ENCODE data around the gene GYG2.
"Not testable (repeated sequence)": the region's sequence is repeated elsewhere in the genome, so short reads cannot be mapped to it uniquely, and the experiment has no call there.

DNA sequence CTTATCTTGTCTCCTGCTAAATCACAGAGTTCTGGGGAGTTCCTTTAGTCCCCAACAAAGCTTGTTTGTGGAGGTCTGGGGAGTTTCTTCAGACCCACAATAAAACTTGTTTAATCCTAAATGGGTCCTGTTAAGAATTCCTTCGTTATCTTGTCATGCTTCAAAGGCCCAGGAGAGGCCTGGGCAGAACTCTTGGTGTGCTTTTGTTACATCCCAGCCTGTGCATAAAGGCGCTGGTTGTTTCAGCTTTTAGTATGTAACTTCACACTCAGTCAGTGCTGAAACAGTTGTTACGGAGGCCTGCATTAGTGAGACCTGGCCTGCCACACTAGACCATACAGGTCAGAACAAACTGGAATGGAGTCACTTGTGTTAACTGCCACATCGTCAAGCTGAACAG, 97.5 kb downstream of the GYG2 start:
- not testable (repeated sequence) for TF ChIP-seq EP300 (IDR thresholded peaks at IDR 0.05; ENCODE audit: borderline replicate concordance in 1 of 2, low read depth in 1 of 2, low read length in 1 of 2); GABPA (IDR thresholded peaks at IDR 0.05; ENCODE audit: low read depth); TAF1 (IDR thresholded peaks at IDR 0.05; ENCODE audit: borderline replicate concordance, low read depth, low read length); SMC3 (IDR thresholded peaks at IDR 0.05; ENCODE audit: low read depth, low read length); USF2 (IDR thresholded peaks at IDR 0.05; ENCODE audit: borderline replicate concordance, low read depth, low read length); RAD21 (IDR thresholded peaks at IDR 0.05; ENCODE audit: low read length); POLR2AphosphoS5 (IDR thresholded peaks at IDR 0.05; ENCODE audit: low read depth, low read length); IRF3 (IDR thresholded peaks at IDR 0.05; ENCODE audit: low read depth, low read length); EZH2phosphoT487 (IDR thresholded peaks at IDR 0.05; ENCODE audit: borderline replicate concordance, low read depth)
- TF ChIP-seq, protein P1, sequence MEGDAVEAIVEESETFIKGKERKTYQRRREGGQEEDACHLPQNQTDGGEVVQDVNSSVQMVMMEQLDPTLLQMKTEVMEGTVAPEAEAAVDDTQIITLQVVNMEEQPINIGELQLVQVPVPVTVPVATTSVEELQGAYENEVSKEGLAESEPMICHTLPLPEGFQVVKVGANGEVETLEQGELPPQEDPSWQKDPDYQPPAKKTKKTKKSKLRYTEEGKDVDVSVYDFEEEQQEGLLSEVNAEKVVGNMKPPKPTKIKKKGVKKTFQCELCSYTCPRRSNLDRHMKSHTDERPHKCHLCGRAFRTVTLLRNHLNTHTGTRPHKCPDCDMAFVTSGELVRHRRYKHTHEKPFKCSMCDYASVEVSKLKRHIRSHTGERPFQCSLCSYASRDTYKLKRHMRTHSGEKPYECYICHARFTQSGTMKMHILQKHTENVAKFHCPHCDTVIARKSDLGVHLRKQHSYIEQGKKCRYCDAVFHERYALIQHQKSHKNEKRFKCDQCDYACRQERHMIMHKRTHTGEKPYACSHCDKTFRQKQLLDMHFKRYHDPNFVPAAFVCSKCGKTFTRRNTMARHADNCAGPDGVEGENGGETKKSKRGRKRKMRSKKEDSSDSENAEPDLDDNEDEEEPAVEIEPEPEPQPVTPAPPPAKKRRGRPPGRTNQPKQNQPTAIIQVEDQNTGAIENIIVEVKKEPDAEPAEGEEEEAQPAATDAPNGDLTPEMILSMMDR (IDR thresholded peaks at IDR 0.05) = not testable (repeated sequence)
- TF ChIP-seq, protein P2, sequence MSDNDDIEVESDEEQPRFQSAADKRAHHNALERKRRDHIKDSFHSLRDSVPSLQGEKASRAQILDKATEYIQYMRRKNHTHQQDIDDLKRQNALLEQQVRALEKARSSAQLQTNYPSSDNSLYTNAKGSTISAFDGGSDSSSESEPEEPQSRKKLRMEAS (IDR thresholded peaks at IDR 0.05; ENCODE audit: low read depth) = not testable (repeated sequence)
- TF ChIP-seq, protein P3, sequence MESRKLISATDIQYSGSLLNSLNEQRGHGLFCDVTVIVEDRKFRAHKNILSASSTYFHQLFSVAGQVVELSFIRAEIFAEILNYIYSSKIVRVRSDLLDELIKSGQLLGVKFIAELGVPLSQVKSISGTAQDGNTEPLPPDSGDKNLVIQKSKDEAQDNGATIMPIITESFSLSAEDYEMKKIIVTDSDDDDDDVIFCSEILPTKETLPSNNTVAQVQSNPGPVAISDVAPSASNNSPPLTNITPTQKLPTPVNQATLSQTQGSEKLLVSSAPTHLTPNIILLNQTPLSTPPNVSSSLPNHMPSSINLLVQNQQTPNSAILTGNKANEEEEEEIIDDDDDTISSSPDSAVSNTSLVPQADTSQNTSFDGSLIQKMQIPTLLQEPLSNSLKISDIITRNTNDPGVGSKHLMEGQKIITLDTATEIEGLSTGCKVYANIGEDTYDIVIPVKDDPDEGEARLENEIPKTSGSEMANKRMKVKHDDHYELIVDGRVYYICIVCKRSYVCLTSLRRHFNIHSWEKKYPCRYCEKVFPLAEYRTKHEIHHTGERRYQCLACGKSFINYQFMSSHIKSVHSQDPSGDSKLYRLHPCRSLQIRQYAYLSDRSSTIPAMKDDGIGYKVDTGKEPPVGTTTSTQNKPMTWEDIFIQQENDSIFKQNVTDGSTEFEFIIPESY (IDR thresholded peaks at IDR 0.05; ENCODE audit: borderline replicate concordance, low read depth) = not testable (repeated sequence)

All from SK-N-SH (cell line).